Measurements from ENCODE around the gene DDX42.

DDX42 gene

GRCh38 chr17:63823659-63824331 lies 49.8 kb downstream of the DDX42 start:
- FAIRE-seq = no peak

GRCh38 chr17:63824362-63824761 lies 50.4 kb downstream of the DDX42 start:
- FAIRE-seq = no peak

- FAIRE-seq = no peak
These were observed 52.6 kb downstream of the DDX42 start for GRCh38 chr17:63826468-63827001.

GRCh38 chr17:63827002-63827800 lies 53.2 kb downstream of the DDX42 start, which contains the start of the genes FTSJ3 and PSMC5:
FTSJ3 (minus strand) TSS chr17:63827663; CDS start chr17:63826902, 761 bp downstream.
PSMC5 (plus strand) TSS chr17:63827431; CDS start chr17:63827491, 60 bp downstream.
- no peak for FAIRE-seq

- FAIRE-seq = no peak
These were observed 53.8 kb downstream of the DDX42 start for GRCh38 chr17:63827801-63828221.

- no peak for FAIRE-seq
These were observed 55.0 kb downstream of the DDX42 start for GRCh38 chr17:63828936-63829335.

- FAIRE-seq = no peak
These were observed 56.3 kb downstream of the DDX42 start for GRCh38 chr17:63830278-63830677.

GRCh38 chr17:63830904-63831491 lies 57.0 kb downstream of the DDX42 start:
- FAIRE-seq = no peak

- no peak for FAIRE-seq
These were observed 57.5 kb downstream of the DDX42 start for GRCh38 chr17:63831505-63831904.

GRCh38 chr17:63832014-63832413 lies 58.0 kb downstream of the DDX42 start:
- FAIRE-seq = no peak

GRCh38 chr17:63832455-63832854 lies 58.5 kb downstream of the DDX42 start:
- FAIRE-seq = no peak

GRCh38 chr17:63833026-63833740 lies 59.2 kb downstream of the DDX42 start:
- FAIRE-seq = no peak

- no peak for FAIRE-seq
These were observed 59.9 kb downstream of the DDX42 start for GRCh38 chr17:63833741-63834373.

- FAIRE-seq = no peak
These were observed 60.6 kb downstream of the DDX42 start for GRCh38 chr17:63834431-63835166.

GRCh38 chr17:63835167-63835720 lies 61.3 kb downstream of the DDX42 start:
- no peak for FAIRE-seq

GRCh38 chr17:63836811-63837210 lies 62.8 kb downstream of the DDX42 start:
- FAIRE-seq = no peak

- no peak for FAIRE-seq
These were observed 63.5 kb downstream of the DDX42 start for GRCh38 chr17:63837480-63837879.

- no peak for FAIRE-seq
These were observed 64.1 kb downstream of the DDX42 start for GRCh38 chr17:63837962-63838600.

- FAIRE-seq = no peak
These were observed 64.7 kb downstream of the DDX42 start for GRCh38 chr17:63838631-63839171.

All from endometrium (tissue), 2 donors.